T-cell (primary cell): ENCODE results near the gene PIGC. TPM values are rescaled to one million over a fixed set of nuclear protein-coding genes. Genes with fewer than 3 reads are reported as not detected.
A peak's percentile ranks its signal among the peaks of the same experiment; 100 is the strongest.
"Not testable (repeated sequence)": the region's sequence is repeated elsewhere in the genome, so short reads cannot be mapped to it uniquely, and the experiment has no call there.

Experiments
- ATAC-seq, 4 experiments: fragments of 200-7000 bp in 3 of 4; fragments of 150-1000 bp in 1 of 4; cut with Tn5 transposase; replicated peaks in 1 of 4; 1 replicate in 3 of 4; 2 replicates in 1 of 4; pipeline ENCODE4 v1.10.0; 2021; ENCODE audit warnings: moderate library complexity in 3 of 4, mild to moderate bottlenecking in 2 of 4, moderate number of reproducible peaks in 1 of 4
- CTCF ChIA-PET, 2 donors: fragments of 300-600 bp; sonication (Branson Sonifier 250); formaldehyde crosslinking; loops; one replicate each; lab custom pipeline; 2022; ENCODE audit warnings: antibody characterized with exemption in 2 of 2; lab: Charles Lee
- POLR2A ChIA-PET, 2 donors: fragments of 300-600 bp; sonication (Branson Sonifier 250); formaldehyde crosslinking; loops; one replicate each; lab custom pipeline; 2022; ENCODE audit warnings: antibody characterized with exemption in 2 of 2; lab: Charles Lee
- DNase-seq, 35 experiments: peaks; one replicate each; pipeline versions ENCODE4 v3.0.0 to v3.0.0-alpha.2; 2013 to 2023
- H3K27ac ChIP-seq: one replicate; pipeline ENCODE4 v1.5.1; 2013; ENCODE audit warnings: low read length
- H3K27me3 ChIP-seq, 2 experiments: replicated peaks in 1 of 2; 1 replicate in 1 of 2; 2 replicates in 1 of 2; pipeline versions ENCODE4 v1.6.1 to v1.7.0; 2013; ENCODE audit warnings: low read length in 1 of 2, mixed read lengths in 1 of 2; ENCODE audit not compliant: control insufficient read depth in 2 of 2, insufficient read depth in 2 of 2; ENCODE audit errors: extremely low read depth in 1 of 2
- H3K36me3 ChIP-seq, 2 donors: 1 replicate in 1 of 2; 2 replicates in 1 of 2; pipeline versions ENCODE4 v1.6.1 to v1.7.0; 2013; ENCODE audit warnings: low read length in 1 of 2; ENCODE audit not compliant: control insufficient read depth in 2 of 2, insufficient read depth in 1 of 2; ENCODE audit errors: extremely low read depth in 1 of 2
- H3K4me1 ChIP-seq, 2 experiments: 1 replicate in 1 of 2; 2 replicates in 1 of 2; pipeline versions ENCODE4 v1.6.1 to v1.7.0; 2013; ENCODE audit warnings: low read length in 2 of 2, mixed read lengths in 1 of 2; ENCODE audit not compliant: insufficient read depth in 2 of 2, control insufficient read depth in 1 of 2; ENCODE audit errors: extremely low read depth in 1 of 2
- H3K4me3 ChIP-seq, 2 donors: 1 replicate in 1 of 2; 2 replicates in 1 of 2; pipeline versions ENCODE4 v1.5.1 to v1.7.0; 2013; ENCODE audit warnings: mild to moderate bottlenecking in 2 of 2, low read length in 1 of 2, moderate library complexity in 1 of 2; ENCODE audit not compliant: control insufficient read depth in 1 of 2; ENCODE audit errors: extremely low read depth in 1 of 2
- H3K9me3 ChIP-seq: 2 replicates; pipeline ENCODE4 v1.7.0; 2013
- H3K27ac Mint-ChIP-seq, 2 donors: one replicate each; pipeline ENCODE4 v1.8.0; 2020 to 2021; ENCODE audit warnings: mild to moderate bottlenecking in 2 of 2, mixed read lengths in 2 of 2
- H3K27me3 Mint-ChIP-seq, 2 donors: one replicate each; pipeline ENCODE4 v1.8.0; 2021 to 2022; ENCODE audit warnings: mixed read lengths in 2 of 2
- H3K36me3 Mint-ChIP-seq: one replicate; pipeline ENCODE4 v1.8.0; 2021; ENCODE audit warnings: mixed read lengths
- H3K4me1 Mint-ChIP-seq, 3 donors: one replicate each; pipeline ENCODE4 v1.8.0; 2020 to 2022; ENCODE audit warnings: mixed read lengths in 3 of 3, mild to moderate bottlenecking in 1 of 3
- H3K4me3 Mint-ChIP-seq, 3 donors: one replicate each; pipeline ENCODE4 v1.8.0; 2020 to 2022; ENCODE audit warnings: mild to moderate bottlenecking in 3 of 3, mixed read lengths in 3 of 3, moderate library complexity in 3 of 3
- H3K9me3 Mint-ChIP-seq, 3 donors: one replicate each; pipeline ENCODE4 v1.8.0; 2020 to 2022; ENCODE audit warnings: mixed read lengths in 3 of 3
- WGBS: methylation state at CpG from one replicate; pipeline ENCODE4 v1.1.5; 2013; ENCODE audit warnings: missing lambda C conversion rate; ENCODE audit not compliant: insufficient coverage; 5-methylcytosine and 5-hydroxymethylcytosine counted together
- total RNA-seq, 35 experiments: library from RNA in 6 of 35; stranded (reverse) in 6 of 35; fragments of 120-200 nt in 1 of 35; gene quantifications; one replicate each; pipeline versions ENCODE4 v1.2.1 to v1.2.4 and lab custom pipeline; 2013 to 2026

Gene PIGC
- total RNA-seq, 5 donors from 2014 or later (not counting 1 experiment from before 2014, with no cell fraction given), result 26.9 to 39.0 (median 34.5) TPM

DNA sequence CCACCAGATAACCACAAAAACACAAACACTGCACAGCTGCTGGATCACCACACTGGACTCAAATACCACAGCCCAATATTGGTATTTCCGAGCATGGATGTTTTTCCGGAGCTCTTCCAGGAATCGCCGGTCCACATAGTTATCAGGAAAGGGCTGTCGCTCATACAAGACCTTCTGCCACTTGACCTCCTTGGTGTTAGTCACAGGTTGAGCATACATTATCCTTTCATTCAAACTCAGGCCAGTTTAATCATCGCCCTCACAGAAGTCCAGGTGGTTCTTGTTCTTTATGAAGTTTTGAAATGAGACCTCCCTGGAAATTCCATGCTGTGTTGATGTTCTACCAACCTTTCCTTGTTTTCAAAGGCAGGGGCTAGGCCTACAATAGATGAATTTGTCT, 1.5 kb downstream of the PIGC start:
- no peak overlapping the region for H3K27ac ChIP-seq

DNA sequence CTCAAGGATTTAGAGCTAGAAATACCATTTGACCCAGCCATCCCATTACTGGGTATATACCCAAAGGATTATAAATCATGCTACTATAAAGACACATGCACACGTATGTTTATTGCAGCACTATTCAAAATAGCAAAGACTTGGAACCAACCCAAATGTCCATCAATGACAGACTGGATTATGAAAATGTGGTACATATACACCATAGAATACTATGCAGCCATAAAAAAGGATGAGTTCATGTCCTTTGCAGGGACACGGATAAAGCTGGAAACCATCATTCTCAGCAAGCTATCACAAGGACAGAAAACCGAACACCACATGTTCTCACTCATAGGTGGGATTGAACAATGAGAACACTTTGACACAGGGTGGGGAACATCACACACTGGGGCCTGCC, 6.7 kb downstream of the PIGC start:
- H3K36me3 Mint-ChIP-seq, result peaks cover 38% of the 10 kb centered on the region

More for the DNA sequence above, 1.5 kb downstream of the PIGC start:
- ATAC-seq (no peak), DNase-seq (no peak)
- POLR2A ChIA-PET, result interaction anchor here in 1 of 2 donors (1.5 kb wide), 1 partner anchor 90 kb away, joined by 3 read pairs; no protein-coding TSS in a partner anchor
- H3K27me3 ChIP-seq, result no peaks in the 10 kb centered on the region
- no peaks in the 10 kb centered on the region for H3K9me3 ChIP-seq
- Mint-ChIP-seq H3K36me3 (peaks cover 30% of the 10 kb centered on the region), H3K4me3 (peak overlapping the region; percentile 83 to 95 (median 94)), H3K27me3 (no peaks in the 10 kb centered on the region), H3K4me1 (peaks cover 45 to 50% (median 50%) of the 10 kb centered on the region in 3 donors), H3K27ac (peak overlapping the region; percentile 43 to 96), H3K9me3 (no peaks in the 10 kb centered on the region)
- H3K4me1 ChIP-seq, result peaks cover 15% of the 10 kb centered on the region in 2 experiments
- H3K36me3 ChIP-seq, result peaks cover 0 to 10% of the 10 kb centered on the region in 2 donors
- no peak overlapping the region for H3K4me3 ChIP-seq
- WGBS, result 97% methylated on average over 4 of the region's 6 CpGs
- CTCF ChIA-PET, result interaction anchor here (0.6 to 2.8 kb wide), 6 partner anchors 9 to 757 kb away, joined by 3 to 42 read pairs (median 4); no protein-coding TSS in a partner anchor

DNA sequence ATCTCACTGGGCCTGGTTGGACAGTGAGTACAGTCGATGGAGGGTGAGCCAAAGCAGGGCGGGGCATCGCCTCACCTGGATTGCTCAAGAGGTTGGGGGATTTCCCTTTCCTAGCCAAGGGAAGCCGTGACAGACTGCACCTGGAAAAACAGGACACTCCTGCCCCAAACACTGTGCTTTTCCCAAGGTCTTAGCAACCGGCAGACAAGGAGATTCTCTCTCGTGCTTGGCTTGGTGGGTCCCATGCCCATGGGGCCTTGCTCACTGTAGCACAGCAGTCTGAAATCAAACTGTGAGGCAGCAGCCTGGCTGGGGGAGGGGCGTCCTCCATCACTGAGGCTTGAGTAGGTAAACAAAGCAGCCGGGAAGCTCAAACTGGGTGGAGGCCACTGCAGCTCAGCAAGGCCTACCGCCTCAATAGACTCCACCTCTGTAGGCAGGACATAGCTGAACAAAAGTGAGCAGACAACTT, 12.1 kb downstream of the PIGC start:
- CTCF ChIA-PET, result interaction anchor here (0.6 to 5.7 kb wide), 12 partner anchors 10 to 429 kb away, joined by 3 to 42 read pairs (median 4); partner anchors contain the start of genes C1orf105 (in 1 of the 2) and PIGC (in 1 of the 2)
- H3K27ac ChIP-seq, result peak overlapping the region; percentile 53
- peak in 34 of 35 experiments; percentile 9 to 71 (median 44) for DNase-seq
- H3K9me3 ChIP-seq, result no peaks in the 10 kb centered on the region
- no peaks in the 10 kb centered on the region for H3K27me3 ChIP-seq
- Mint-ChIP-seq H3K27ac (peak overlapping the region; percentile 93 to 94), H3K36me3 (peaks cover 13% of the 10 kb centered on the region), H3K4me1 (peaks cover 48 to 55% (median 53%) of the 10 kb centered on the region in 3 donors), H3K27me3 (no peaks in the 10 kb centered on the region), H3K9me3 (no peaks in the 10 kb centered on the region), H3K4me3 (peak overlapping the region; percentile 15 to 64 (median 28))
- peak overlapping the region in 1 of 2 donors; percentile 5 for H3K4me3 ChIP-seq
- ATAC-seq, result peak; percentile 54 to 82 (median 66)
- POLR2A ChIA-PET, result no interaction called here
- 66% methylated on average over 5 of the region's 9 CpGs for WGBS
- no peaks in the 10 kb centered on the region for H3K36me3 ChIP-seq
- H3K4me1 ChIP-seq, result peaks cover 40 to 55% of the 10 kb centered on the region in 2 experiments

More for the DNA sequence above, 6.7 kb downstream of the PIGC start:
- ATAC-seq, H3K27me3 ChIP-seq, H3K27me3 Mint-ChIP-seq, H3K27ac Mint-ChIP-seq, H3K4me3 Mint-ChIP-seq, H3K9me3 Mint-ChIP-seq, H3K36me3 ChIP-seq, POLR2A ChIA-PET, CTCF ChIA-PET, DNase-seq, H3K9me3 ChIP-seq, H3K27ac ChIP-seq, H3K4me3 ChIP-seq: not testable (repeated sequence)
- peaks cover 46 to 59% (median 54%) of the 10 kb centered on the region in 3 donors for H3K4me1 Mint-ChIP-seq
- no CpG with 5 or more reads among the region's 3 CpGs for WGBS
- H3K4me1 ChIP-seq, result peaks cover 6 to 10% of the 10 kb centered on the region in 2 experiments

DNA sequence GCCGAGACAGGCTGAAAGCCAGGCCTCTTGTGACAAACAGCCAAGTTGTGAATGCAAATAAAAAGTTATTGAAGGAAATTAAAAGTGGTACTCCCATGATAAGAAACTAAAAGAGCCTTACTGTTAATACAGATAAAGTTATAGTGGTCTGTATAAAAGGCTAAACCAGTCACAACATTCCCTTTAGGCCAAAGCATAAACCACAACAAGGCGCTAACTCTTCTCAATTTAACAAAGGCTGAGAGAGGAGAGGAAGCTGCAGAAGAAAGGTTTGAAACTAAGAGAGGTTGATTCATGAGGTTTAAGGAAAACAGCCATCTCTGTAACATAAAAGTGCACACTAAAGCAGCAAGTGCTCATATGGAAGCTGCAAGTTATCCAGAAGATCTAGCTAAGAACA, 12.7 kb downstream of the PIGC start:
- ATAC-seq (peak; percentile 16 to 47 (median 32)), DNase-seq (no peak)
- Histone ChIP-seq H3K4me1 (peaks cover 40 to 60% of the 10 kb centered on the region in 2 experiments), H3K27me3 (no peaks in the 10 kb centered on the region), H3K27ac (peak overlapping the region; percentile 53), H3K36me3 (no peaks in the 10 kb centered on the region), H3K9me3 (no peaks in the 10 kb centered on the region), H3K4me3 (no peak overlapping the region)
- no peaks in the 10 kb centered on the region for H3K9me3 Mint-ChIP-seq
- peaks cover 13% of the 10 kb centered on the region for H3K36me3 Mint-ChIP-seq
- H3K4me1 Mint-ChIP-seq, result peaks cover 46 to 55% (median 53%) of the 10 kb centered on the region in 3 donors
- CTCF ChIA-PET, result interaction anchor here (0.6 to 5.7 kb wide), 12 partner anchors 10 to 429 kb away, joined by 3 to 42 read pairs (median 4); partner anchors contain the start of genes C1orf105 (in 1 of the 2) and PIGC (in 1 of the 2)
- POLR2A ChIA-PET, result interaction anchor here in 1 of 2 donors (1.0 kb wide), 1 partner anchor 294 kb away, joined by 3 read pairs; no protein-coding TSS in a partner anchor
- WGBS, result no CpG with 5 or more reads among the region's 2 CpGs
- peak overlapping the region; percentile 15 to 64 (median 28) for H3K4me3 Mint-ChIP-seq
- H3K27ac Mint-ChIP-seq, result peak overlapping the region; percentile 93 to 94
- H3K27me3 Mint-ChIP-seq, result no peaks in the 10 kb centered on the region

DNA sequence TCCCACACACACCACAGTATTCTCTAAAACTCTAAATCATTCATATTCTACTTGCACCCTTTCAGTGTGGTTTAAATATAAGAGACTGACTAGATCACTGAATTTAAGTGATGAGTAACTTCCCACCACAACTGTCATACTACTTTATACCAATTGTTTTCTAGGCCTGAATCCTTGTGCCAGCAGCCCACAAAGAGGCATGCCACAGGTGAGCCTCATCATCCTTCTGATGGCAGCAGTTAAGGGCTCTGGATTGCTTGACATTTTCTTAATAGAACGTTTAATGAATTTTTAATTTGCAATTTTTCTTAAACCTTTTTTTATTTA, 13.8 kb downstream of the PIGC start:
- H3K4me1 Mint-ChIP-seq, result peaks cover 42 to 52% (median 50%) of the 10 kb centered on the region in 3 donors
- peak overlapping the region; percentile 65 to 84 for H3K27ac Mint-ChIP-seq
- no peak overlapping the region for H3K4me3 ChIP-seq
- no peak overlapping the region for H3K4me3 Mint-ChIP-seq
- no peaks in the 10 kb centered on the region for H3K9me3 ChIP-seq
- ATAC-seq, result no peak
- H3K36me3 Mint-ChIP-seq, result peaks cover 6% of the 10 kb centered on the region
- no peaks in the 10 kb centered on the region for H3K36me3 ChIP-seq
- no peaks in the 10 kb centered on the region for H3K9me3 Mint-ChIP-seq
- WGBS, result no CpG with 5 or more reads among the region's 1 CpG
- no peaks in the 10 kb centered on the region for H3K27me3 ChIP-seq
- CTCF ChIA-PET, result interaction anchor here (0.6 to 5.7 kb wide), 5 partner anchors 12 to 645 kb away, joined by 3 to 42 read pairs (median 3); partner anchors contain the start of gene PIGC (in 1 of the 2)
- no peak for DNase-seq
- H3K27me3 Mint-ChIP-seq, result no peaks in the 10 kb centered on the region
- H3K4me1 ChIP-seq, result peaks cover 40 to 62% of the 10 kb centered on the region in 2 experiments
- no peak overlapping the region for H3K27ac ChIP-seq
- POLR2A ChIA-PET, result no interaction called here

DNA sequence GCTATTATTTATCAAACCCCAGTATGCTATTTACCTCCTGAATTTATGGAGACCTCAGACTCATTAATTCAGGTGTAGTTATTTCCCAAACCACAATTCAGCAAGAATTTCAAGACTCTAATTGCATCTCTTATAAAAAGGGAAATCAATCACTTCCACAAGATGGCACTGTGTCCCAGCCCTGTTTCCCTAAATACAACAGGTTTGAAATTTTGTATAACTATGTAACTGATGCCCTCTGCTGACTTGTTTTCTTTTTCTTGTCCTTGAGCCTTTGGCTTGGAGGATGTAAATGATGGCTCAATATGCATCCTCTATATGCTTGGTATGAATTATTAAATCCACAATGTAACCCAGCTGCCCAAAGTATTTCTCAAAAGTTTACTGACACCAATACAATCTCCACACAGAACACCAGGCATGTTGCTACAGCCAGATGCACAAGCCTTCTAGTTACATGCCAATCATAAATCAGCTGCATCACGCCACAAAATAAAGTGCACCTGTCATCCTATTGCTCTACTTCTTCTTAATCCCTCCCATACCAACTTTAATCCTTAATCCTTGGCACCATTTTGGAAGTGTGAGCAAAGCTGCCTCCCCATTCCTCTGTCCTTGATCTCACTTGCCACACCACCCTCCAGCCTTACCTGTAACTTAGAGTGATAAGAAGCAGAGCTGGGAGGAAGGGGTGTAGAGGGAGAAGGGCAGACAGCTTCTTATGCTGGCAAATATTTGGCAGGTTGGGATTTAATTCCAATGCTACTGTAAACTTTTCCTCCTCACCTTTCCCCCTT, 14.3 kb downstream of the PIGC start:
- ChIA-PET POLR2A (interaction anchor here in 1 of 2 donors (0.6 kb wide), 1 partner anchor 931 kb away, joined by 5 read pairs; no protein-coding TSS in a partner anchor), CTCF (interaction anchor here (0.6 to 5.7 kb wide), 10 partner anchors 10 to 645 kb away, joined by 3 to 42 read pairs (median 4); partner anchors contain the start of gene PIGC (in 1 of the 2))
- H3K4me1 Mint-ChIP-seq, result peaks cover 40 to 52% (median 50%) of the 10 kb centered on the region in 3 donors
- Histone ChIP-seq H3K27ac (no peak overlapping the region), H3K27me3 (no peaks in the 10 kb centered on the region), H3K36me3 (no peaks in the 10 kb centered on the region), H3K4me1 (peaks cover 40 to 62% of the 10 kb centered on the region in 2 experiments), H3K4me3 (no peak overlapping the region), H3K9me3 (no peaks in the 10 kb centered on the region)
- peak in 28 of 35 experiments; percentile 16 to 81 (median 40) for DNase-seq
- H3K36me3 Mint-ChIP-seq, result peaks cover 6% of the 10 kb centered on the region
- 100% methylated on average over 1 of the region's 1 CpG for WGBS
- H3K27ac Mint-ChIP-seq, result peak overlapping the region; percentile 65 to 84
- no peak overlapping the region for H3K4me3 Mint-ChIP-seq
- H3K27me3 Mint-ChIP-seq, result no peaks in the 10 kb centered on the region
- peak; percentile 51 to 76 (median 62) for ATAC-seq
- no peaks in the 10 kb centered on the region for H3K9me3 Mint-ChIP-seq
